ENCODE results near the gene PFDN2.

DNA sequence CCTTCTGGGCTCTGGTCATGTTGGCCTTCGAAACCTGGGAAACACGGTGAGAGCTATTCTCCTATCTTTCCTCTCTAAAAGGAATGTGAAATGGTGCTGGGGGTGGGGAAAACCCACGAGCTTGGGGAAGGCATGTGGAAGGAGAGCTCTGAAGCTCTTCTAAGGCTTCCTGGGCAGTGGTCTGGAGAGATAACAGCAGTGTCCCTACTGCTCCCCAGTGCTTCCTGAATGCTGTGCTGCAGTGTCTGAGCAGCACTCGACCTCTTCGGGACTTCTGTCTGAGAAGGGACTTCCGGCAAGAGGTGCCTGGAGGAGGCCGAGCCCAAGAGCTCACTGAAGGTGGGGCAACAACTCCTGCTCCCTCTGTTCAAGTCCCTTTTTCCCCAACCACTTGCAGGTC is 44.2 kb upstream of the PFDN2 start:
- TF ChIP-seq, protein P1, sequence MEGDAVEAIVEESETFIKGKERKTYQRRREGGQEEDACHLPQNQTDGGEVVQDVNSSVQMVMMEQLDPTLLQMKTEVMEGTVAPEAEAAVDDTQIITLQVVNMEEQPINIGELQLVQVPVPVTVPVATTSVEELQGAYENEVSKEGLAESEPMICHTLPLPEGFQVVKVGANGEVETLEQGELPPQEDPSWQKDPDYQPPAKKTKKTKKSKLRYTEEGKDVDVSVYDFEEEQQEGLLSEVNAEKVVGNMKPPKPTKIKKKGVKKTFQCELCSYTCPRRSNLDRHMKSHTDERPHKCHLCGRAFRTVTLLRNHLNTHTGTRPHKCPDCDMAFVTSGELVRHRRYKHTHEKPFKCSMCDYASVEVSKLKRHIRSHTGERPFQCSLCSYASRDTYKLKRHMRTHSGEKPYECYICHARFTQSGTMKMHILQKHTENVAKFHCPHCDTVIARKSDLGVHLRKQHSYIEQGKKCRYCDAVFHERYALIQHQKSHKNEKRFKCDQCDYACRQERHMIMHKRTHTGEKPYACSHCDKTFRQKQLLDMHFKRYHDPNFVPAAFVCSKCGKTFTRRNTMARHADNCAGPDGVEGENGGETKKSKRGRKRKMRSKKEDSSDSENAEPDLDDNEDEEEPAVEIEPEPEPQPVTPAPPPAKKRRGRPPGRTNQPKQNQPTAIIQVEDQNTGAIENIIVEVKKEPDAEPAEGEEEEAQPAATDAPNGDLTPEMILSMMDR (IDR thresholded peaks at IDR 0.05) = no peak
- TF ChIP-seq EP300 (IDR thresholded peaks at IDR 0.05) (no peak), POLR2AphosphoS5 (IDR thresholded peaks at IDR 0.05) (no peak)
